KBM-7 (cell line): ENCODE data around the gene KRTAP4-9.
A peak's percentile ranks its signal among the peaks of the same experiment; 100 is the strongest.
"Not testable (repeated sequence)": the region's sequence is repeated elsewhere in the genome, so short reads cannot be mapped to it uniquely, and the experiment has no call there.

ENCODE experiments used
- DNase-seq: peaks from one replicate; pipeline ENCODE4 v3.0.0-alpha.2; 2015
- in situ Hi-C: fragments of 300-500 bp; cut with MboI; formaldehyde crosslinking; loops from 2 replicates; pipeline ENCODE4 v1.14.3; 2020; ENCODE audit warnings: low sequenced_read_pairs, low pct_unique_long_range_greater_than_20kb, mixed read lengths

KRTAP4-9 gene

DNA sequence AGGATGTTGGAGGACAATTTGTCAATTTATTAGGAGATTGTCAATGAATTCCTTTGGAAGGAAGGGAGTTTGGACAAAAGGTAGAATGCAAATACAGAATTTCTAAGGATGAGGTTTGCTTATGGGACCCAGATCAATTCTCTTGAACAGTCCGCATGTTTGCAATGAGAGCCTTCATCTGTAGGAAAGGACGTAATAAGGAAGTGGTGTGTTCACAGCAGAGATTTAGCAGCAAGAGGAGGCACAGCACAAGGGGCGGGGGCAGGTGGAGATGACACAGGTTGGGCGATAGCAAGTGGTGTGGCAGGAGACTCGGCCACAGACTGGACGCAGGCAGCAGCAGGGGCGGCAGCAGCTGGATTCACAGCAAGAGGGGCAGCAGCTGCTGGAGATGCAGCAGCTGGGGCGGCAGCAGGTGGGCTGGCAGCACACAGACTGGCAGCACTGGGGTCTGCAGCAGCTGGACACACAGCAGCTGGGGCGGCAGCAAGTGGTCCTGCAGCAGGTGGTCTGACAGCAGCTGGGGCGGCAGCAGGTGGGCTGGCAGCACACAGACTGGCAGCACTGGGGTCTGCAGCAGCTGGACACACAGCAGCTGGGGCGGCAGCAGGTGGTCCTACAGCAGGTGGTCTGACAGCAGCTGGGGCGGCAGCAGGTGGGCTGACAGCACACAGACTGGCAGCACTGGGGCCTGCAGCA lies 18.3 kb downstream of the KRTAP4-9 start:
- DNase-seq, in situ Hi-C loops: not testable (repeated sequence)

DNA sequence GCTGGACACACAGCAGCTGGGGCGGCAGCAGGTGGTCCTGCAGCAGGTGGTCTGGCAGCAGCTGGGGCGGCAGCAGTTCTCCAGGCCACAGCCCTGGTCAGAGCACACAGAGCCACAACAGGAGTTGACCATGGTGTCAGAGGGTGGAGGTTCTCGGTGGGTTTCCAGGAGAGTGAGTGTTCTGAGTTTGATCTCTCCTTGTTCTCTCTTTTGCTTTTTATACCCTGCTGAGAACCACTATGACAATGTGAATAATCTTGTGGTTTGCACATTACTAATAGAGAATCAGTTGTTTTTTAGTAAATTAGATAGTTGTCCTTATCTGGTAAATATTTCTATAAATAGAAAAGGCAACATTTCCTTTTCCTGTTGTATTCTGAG lies 18.8 kb downstream of the KRTAP4-9 start, which contains the start of gene KRTAP4-12:
TSS of gene KRTAP4-12 (minus strand) at position 192 of the 381 bp plus-strand sequence. CDS start at position 132, 60 bp downstream.
- DNase-seq, in situ Hi-C loops: not testable (repeated sequence)

DNA sequence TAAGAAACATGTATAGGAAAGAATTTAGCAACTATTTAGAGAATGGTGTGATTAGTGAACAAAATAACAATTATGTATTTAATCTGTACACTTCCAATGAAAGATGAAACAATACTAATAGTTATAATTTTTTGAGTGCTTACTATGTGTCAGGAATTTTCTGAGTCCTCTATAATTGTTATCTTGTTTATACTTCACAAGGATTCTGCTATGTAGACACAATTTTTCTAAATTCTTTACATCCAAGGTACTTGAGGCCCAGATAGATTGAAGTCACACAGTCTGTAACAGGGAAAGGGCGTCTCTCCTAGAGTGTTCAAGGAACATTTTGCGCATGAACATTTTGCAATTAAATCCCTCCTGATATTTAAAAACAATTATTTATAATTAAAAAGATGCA lies 19.9 kb downstream of the KRTAP4-9 start:
- in situ Hi-C loops: no loop called here
- no peak for DNase-seq

- in situ Hi-C loops: no loop called here
Measured at GRCh38 chr17:41126412-41126811, 21.2 kb downstream of the KRTAP4-9 start.

DNA sequence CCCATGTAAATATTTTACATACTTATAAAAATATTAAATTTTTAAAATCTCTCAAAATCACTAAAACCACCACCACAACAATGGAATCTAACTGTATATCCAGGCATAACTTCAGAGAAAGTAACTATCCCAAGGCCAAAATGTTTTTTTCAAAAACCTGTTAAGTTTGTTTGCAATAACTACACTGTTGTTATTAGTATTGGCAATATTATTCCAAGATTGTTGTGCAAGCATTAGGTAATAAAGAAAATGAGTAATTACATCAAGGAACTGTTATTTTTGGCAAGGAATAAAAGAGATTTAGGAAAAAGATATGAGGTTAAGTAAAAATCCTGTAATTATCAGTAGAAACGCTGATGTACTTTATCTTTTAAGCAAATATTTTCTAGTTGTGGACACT lies 22.2 kb downstream of the KRTAP4-9 start:
- no peak for DNase-seq
- in situ Hi-C loops: no loop called here

More at GRCh38 chr17:41126412-41126811, 21.2 kb downstream of the KRTAP4-9 start:
- DNase-seq: no peak

GRCh38 chr17:41131979-41132378 lies 26.8 kb downstream of the KRTAP4-9 start:
- no peak for DNase-seq
- in situ Hi-C loops: no loop called here

GRCh38 chr17:41133880-41134735 lies 28.9 kb downstream of the KRTAP4-9 start:
- in situ Hi-C loops: no loop called here

DNA sequence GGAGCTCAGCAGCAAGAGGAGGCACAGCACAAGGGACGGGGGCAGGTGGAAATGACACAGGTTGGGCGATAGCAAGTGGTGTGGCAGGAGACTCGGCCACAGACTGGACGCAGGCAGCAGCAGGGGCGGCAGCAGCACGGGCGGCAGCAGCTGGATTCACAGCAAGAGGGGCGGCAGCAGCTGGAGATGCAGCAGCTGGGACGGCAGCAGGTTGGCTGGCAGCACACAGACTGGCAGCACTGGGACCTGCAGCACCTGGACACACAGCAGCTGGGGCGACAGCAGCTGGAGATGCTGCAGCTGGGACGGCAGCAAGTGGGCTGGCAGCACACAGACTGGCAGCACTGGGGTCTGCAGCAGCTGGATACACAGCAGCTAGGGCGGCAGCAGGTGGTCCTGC lies 34.7 kb downstream of the KRTAP4-9 start:
- DNase-seq, in situ Hi-C loops: not testable (repeated sequence)

More at GRCh38 chr17:41133880-41134735, 28.9 kb downstream of the KRTAP4-9 start:
- no peak for DNase-seq

GRCh38 chr17:41140360-41141131 lies 35.4 kb downstream of the KRTAP4-9 start, which contains the start of gene KRTAP4-6:
Gene KRTAP4-6 (minus strand): TSS chr17:41140544. CDS start chr17:41140487, 57 bp downstream.
- in situ Hi-C loops: no loop called here
- no peak for DNase-seq

DNA sequence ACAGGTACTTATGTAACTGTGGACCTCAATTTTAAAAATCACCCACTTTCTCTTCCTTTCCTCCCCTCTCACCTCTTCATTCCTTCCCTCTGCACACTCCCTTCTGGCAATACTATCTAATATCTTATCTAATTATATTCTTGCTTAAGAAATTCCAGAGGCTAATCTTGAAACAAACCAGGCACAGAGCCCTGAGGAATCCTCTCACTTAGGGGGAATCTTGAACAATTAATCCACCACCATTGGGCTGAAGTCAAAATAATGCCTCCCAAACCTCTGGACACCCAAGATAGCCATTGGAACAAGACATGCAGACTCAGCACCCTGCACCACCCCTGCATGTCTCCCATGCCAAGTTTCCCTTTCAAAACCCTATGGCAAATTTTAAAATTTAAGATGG lies 36.2 kb downstream of the KRTAP4-9 start:
- DNase-seq: no peak
- in situ Hi-C loops: no loop called here

- no peak for DNase-seq
- in situ Hi-C loops: no loop called here
Measured at GRCh38 chr17:41144846-41145245, 39.7 kb downstream of the KRTAP4-9 start.

DNA sequence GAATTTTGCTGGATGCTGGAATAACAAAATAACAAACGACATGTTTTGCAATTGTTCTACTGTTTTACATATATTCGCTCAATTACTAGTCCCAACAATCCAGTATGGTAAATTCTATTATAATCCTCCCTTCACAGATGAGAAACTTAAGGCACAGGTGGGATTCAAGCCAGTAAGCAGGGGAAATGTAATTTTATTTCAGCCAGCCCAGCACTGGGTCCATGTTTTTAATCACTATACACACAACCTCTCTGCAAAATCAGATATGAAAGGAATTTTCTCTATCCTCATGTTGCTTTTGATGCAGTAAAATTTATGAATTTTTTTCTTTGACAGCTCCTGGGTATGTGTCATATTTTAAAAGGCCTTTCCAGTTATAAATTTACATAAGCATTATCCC lies 40.1 kb downstream of the KRTAP4-9 start:
- in situ Hi-C loops: no loop called here
- no peak for DNase-seq

GRCh38 chr17:41147531-41148204 lies 42.5 kb downstream of the KRTAP4-9 start:
- no peak for DNase-seq
- in situ Hi-C loops: no loop called here

GRCh38 chr17:41148971-41149651 lies 43.9 kb downstream of the KRTAP4-9 start:
- in situ Hi-C loops: not testable (repeated sequence)

GRCh38 chr17:41149652-41149985 lies 44.4 kb downstream of the KRTAP4-9 start, which contains the start of gene KRTAP4-5:
Gene KRTAP4-5 (minus strand): TSS chr17:41149825. CDS start chr17:41149767, 58 bp downstream.
- DNase-seq: no peak
- in situ Hi-C loops: no loop called here

More at GRCh38 chr17:41148971-41149651, 43.9 kb downstream of the KRTAP4-9 start:
- not testable (repeated sequence) for DNase-seq

DNA sequence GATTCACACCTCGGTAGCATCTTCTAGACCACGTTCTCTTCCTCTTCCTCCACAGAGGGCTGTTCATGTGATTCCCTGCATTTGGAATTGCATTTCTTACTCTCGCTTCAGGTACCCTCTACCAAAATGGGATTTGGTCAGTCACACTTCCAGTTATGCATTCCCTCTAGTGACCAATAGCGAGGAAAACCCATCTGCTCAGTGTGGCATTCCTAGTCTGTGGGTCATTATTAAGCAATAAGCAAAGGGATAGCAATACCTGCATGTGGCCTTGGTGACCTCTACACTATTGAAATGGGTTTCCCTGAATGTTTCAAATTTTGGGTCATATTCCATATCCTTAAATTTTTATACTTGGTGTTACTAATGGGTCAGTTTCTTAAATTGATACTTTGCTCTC lies 44.8 kb downstream of the KRTAP4-9 start:
- in situ Hi-C loops: no loop called here
- no peak for DNase-seq

DNA sequence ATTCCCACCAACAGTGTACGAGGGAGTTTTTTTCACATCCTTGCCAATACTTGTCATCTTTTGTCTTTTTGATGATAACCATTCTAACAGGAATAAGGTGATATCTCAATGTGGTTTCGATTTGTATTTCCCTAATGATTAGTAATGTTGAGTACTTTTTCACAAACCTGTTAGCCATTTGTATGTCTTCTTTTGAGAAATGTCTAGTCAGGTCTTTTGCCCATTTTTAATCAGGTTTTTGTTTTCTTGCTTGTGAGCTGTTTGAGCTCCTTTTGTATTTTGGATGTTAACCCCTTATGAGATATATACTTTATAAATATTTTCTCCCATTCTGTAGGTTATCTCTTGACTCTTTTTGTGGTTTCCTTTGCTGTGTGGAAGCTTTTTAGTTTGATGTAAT lies 46.3 kb downstream of the KRTAP4-9 start:
- DNase-seq: no peak
- in situ Hi-C loops: no loop called here

GRCh38 chr17:41153856-41154255 lies 48.7 kb downstream of the KRTAP4-9 start:
- in situ Hi-C loops: no loop called here
- peak; percentile 40 for DNase-seq
